ENCODE results near the gene PALLD. TPM values are rescaled to one million over a fixed set of nuclear protein-coding genes. Genes with fewer than 3 reads are reported as not detected.

Gene PALLD
- polyA plus RNA-seq, 1 donor from 2014 or later, result 20.5 TPM

- Histone ChIP-seq H3K27me3 (ENCODE audit: insufficient read depth, low read depth, low read length) (no peaks in the 10 kb centered on the region), H3K4me2 (ENCODE audit: low read length) (no peak overlapping the region), H3F3A (ENCODE audit: insufficient read depth, low read length, poor library complexity, severe bottlenecking) (no peaks in the 10 kb centered on the region), H4K20me1 (ENCODE audit: insufficient read depth) (no peaks in the 10 kb centered on the region), H2AFZ (ENCODE audit: low read depth, low read length) (no peak overlapping the region), H3K9ac (ENCODE audit: low read length) (no peak overlapping the region), H3K79me2 (replicated peaks; ENCODE audit: insufficient read depth, low read length) (no peaks in the 10 kb centered on the region), H3K9me2 (ENCODE audit: insufficient read depth, low read length) (no peaks in the 10 kb centered on the region), H3K9me3 (ENCODE audit: low read length) (no peaks in the 10 kb centered on the region), H3K27ac (ENCODE audit: low read length) (no peak overlapping the region), H3K36me3 (ENCODE audit: insufficient read depth, low read length) (no peaks in the 10 kb centered on the region), H3K4me3 (ENCODE audit: low read length) (no peak overlapping the region)
- TF ChIP-seq CTCF (IDR thresholded peaks at IDR 0.05; ENCODE audit: poor library complexity, severe bottlenecking) (no peak), SMC3 (conservative IDR thresholded peaks at IDR 0.05; ENCODE audit: poor library complexity) (no peak), TAF1 (IDR thresholded peaks at IDR 0.05; ENCODE audit: low read depth) (no peak), POLR2AphosphoS5 (IDR thresholded peaks at IDR 0.05) (no peak), MXI1 (conservative IDR thresholded peaks at IDR 0.05; ENCODE audit: poor library complexity, severe bottlenecking) (no peak), EZH2 (IDR thresholded peaks at IDR 0.05; ENCODE audit: borderline replicate concordance, insufficient read depth, low read length, poor library complexity, severe bottlenecking) (no peak), RAD21 (conservative IDR thresholded peaks at IDR 0.05) (no peak), EP300 (conservative IDR thresholded peaks at IDR 0.05; ENCODE audit: poor library complexity, severe bottlenecking) (no peak)
- TF ChIP-seq, protein P1, sequence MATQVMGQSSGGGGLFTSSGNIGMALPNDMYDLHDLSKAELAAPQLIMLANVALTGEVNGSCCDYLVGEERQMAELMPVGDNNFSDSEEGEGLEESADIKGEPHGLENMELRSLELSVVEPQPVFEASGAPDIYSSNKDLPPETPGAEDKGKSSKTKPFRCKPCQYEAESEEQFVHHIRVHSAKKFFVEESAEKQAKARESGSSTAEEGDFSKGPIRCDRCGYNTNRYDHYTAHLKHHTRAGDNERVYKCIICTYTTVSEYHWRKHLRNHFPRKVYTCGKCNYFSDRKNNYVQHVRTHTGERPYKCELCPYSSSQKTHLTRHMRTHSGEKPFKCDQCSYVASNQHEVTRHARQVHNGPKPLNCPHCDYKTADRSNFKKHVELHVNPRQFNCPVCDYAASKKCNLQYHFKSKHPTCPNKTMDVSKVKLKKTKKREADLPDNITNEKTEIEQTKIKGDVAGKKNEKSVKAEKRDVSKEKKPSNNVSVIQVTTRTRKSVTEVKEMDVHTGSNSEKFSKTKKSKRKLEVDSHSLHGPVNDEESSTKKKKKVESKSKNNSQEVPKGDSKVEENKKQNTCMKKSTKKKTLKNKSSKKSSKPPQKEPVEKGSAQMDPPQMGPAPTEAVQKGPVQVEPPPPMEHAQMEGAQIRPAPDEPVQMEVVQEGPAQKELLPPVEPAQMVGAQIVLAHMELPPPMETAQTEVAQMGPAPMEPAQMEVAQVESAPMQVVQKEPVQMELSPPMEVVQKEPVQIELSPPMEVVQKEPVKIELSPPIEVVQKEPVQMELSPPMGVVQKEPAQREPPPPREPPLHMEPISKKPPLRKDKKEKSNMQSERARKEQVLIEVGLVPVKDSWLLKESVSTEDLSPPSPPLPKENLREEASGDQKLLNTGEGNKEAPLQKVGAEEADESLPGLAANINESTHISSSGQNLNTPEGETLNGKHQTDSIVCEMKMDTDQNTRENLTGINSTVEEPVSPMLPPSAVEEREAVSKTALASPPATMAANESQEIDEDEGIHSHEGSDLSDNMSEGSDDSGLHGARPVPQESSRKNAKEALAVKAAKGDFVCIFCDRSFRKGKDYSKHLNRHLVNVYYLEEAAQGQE (IDR thresholded peaks at IDR 0.05; ENCODE audit: borderline replicate concordance), result no peak
Observed at GRCh38 chr4:168797194-168797593, 300.3 kb downstream of the PALLD start.

GRCh38 chr4:168797738-168798375, 301.0 kb downstream of the PALLD start:
- Histone ChIP-seq H3K4me2 (ENCODE audit: low read length) (no peak overlapping the region), H3K36me3 (ENCODE audit: insufficient read depth, low read length) (no peaks in the 10 kb centered on the region), H3K79me2 (replicated peaks; ENCODE audit: insufficient read depth, low read length) (no peaks in the 10 kb centered on the region), H3F3A (ENCODE audit: insufficient read depth, low read length, poor library complexity, severe bottlenecking) (no peaks in the 10 kb centered on the region), H2AFZ (ENCODE audit: low read depth, low read length) (no peak overlapping the region), H3K27ac (ENCODE audit: low read length) (no peak overlapping the region), H3K9ac (ENCODE audit: low read length) (no peak overlapping the region), H4K20me1 (ENCODE audit: insufficient read depth) (no peaks in the 10 kb centered on the region), H3K9me3 (ENCODE audit: low read length) (no peaks in the 10 kb centered on the region), H3K27me3 (ENCODE audit: insufficient read depth, low read depth, low read length) (no peaks in the 10 kb centered on the region), H3K9me2 (ENCODE audit: insufficient read depth, low read length) (no peaks in the 10 kb centered on the region), H3K4me3 (ENCODE audit: low read length) (no peak overlapping the region)
- TF ChIP-seq POLR2AphosphoS5 (IDR thresholded peaks at IDR 0.05) (no peak), SMC3 (conservative IDR thresholded peaks at IDR 0.05; ENCODE audit: poor library complexity) (no peak), CTCF (IDR thresholded peaks at IDR 0.05; ENCODE audit: poor library complexity, severe bottlenecking) (no peak), EZH2 (IDR thresholded peaks at IDR 0.05; ENCODE audit: borderline replicate concordance, insufficient read depth, low read length, poor library complexity, severe bottlenecking) (no peak), MXI1 (conservative IDR thresholded peaks at IDR 0.05; ENCODE audit: poor library complexity, severe bottlenecking) (no peak), RAD21 (conservative IDR thresholded peaks at IDR 0.05) (no peak), EP300 (conservative IDR thresholded peaks at IDR 0.05; ENCODE audit: poor library complexity, severe bottlenecking) (no peak), TAF1 (IDR thresholded peaks at IDR 0.05; ENCODE audit: low read depth) (no peak)
- TF ChIP-seq, protein P1 (IDR thresholded peaks at IDR 0.05; ENCODE audit: borderline replicate concordance), result no peak
